ENCODE results near the gene SLC2A5. TPM values are rescaled to one million over a fixed set of nuclear protein-coding genes. Genes with fewer than 3 reads are reported as not detected.

SLC2A5 gene
- total RNA-seq, 1 experiment from 2014 or later = not detected

GRCh38 chr1:9008236-9008635 lies 61.2 kb downstream of the SLC2A5 start:
- H3K36me3 ChIP-seq (ENCODE audit: insufficient read depth, low read length, poor library complexity, severe bottlenecking) = no peaks in the 10 kb centered on the region
- no peak overlapping the region for H3K27ac ChIP-seq (ENCODE audit: low read depth, low read length, poor library complexity, severe bottlenecking)
- no peak for DNase-seq (ENCODE audit: low spot score)
- H3K27me3 ChIP-seq (replicated peaks; ENCODE audit: insufficient read depth, low read depth, low read length, poor library complexity) = no peaks in the 10 kb centered on the region
- CTCF ChIA-PET = interaction anchor here (0.7 kb wide), 1 partner anchor 8 kb away, joined by 4 read pairs; no protein-coding TSS in a partner anchor
- TF ChIP-seq EZH2 (IDR thresholded peaks at IDR 0.05; ENCODE audit: borderline replicate concordance, low read depth, low read length, poor library complexity, severe bottlenecking) (no peak), CTCF (conservative IDR thresholded peaks at IDR 0.05; ENCODE audit: low read depth, low read length) (no peak)
- H3K9me3 ChIP-seq (ENCODE audit: low read depth, low read length, poor library complexity, severe bottlenecking) = no peaks in the 10 kb centered on the region
- intact Hi-C loops (cut with micrococcal nuclease; ENCODE audit: unreplicated experiment) = loop anchor here (5.0 kb wide), 2 partner anchors 91 to 94 kb away; no protein-coding TSS in a partner anchor
- H3K4me3 ChIP-seq (ENCODE audit: low read depth, low read length, poor library complexity, severe bottlenecking) = no peak overlapping the region
- BruUV-seq (replicated peaks) = no TSS peak
- POLR2A ChIA-PET (ENCODE audit: low non-redundant PET) = no interaction called here
- H3K4me1 ChIP-seq (ENCODE audit: insufficient read depth, low read length, poor library complexity, severe bottlenecking) = no peaks in the 10 kb centered on the region

- Histone ChIP-seq H3K36me3 (ENCODE audit: insufficient read depth, low read length, poor library complexity, severe bottlenecking) (no peaks in the 10 kb centered on the region), H3K9me3 (ENCODE audit: low read depth, low read length, poor library complexity, severe bottlenecking) (no peaks in the 10 kb centered on the region), H3K4me3 (ENCODE audit: low read depth, low read length, poor library complexity, severe bottlenecking) (no peak overlapping the region), H3K4me1 (ENCODE audit: insufficient read depth, low read length, poor library complexity, severe bottlenecking) (no peaks in the 10 kb centered on the region), H3K27ac (ENCODE audit: low read depth, low read length, poor library complexity, severe bottlenecking) (no peak overlapping the region), H3K27me3 (replicated peaks; ENCODE audit: insufficient read depth, low read depth, low read length, poor library complexity) (no peaks in the 10 kb centered on the region)
- intact Hi-C loops (cut with micrococcal nuclease; ENCODE audit: unreplicated experiment) = loop anchor here (5.0 kb wide), 2 partner anchors 90 to 95 kb away; no protein-coding TSS in a partner anchor
- ChIA-PET POLR2A (ENCODE audit: low non-redundant PET) (no interaction called here), CTCF (no interaction called here)
- DNase-seq (ENCODE audit: low spot score) = no peak
- TF ChIP-seq CTCF (conservative IDR thresholded peaks at IDR 0.05; ENCODE audit: low read depth, low read length) (no peak), EZH2 (IDR thresholded peaks at IDR 0.05; ENCODE audit: borderline replicate concordance, low read depth, low read length, poor library complexity, severe bottlenecking) (no peak)
- BruUV-seq (replicated peaks) = no TSS peak
Observed at GRCh38 chr1:9006956-9007615, 62.3 kb downstream of the SLC2A5 start.

- Histone ChIP-seq H3K4me3 (ENCODE audit: low read depth, low read length, poor library complexity, severe bottlenecking) (no peak overlapping the region), H3K36me3 (ENCODE audit: insufficient read depth, low read length, poor library complexity, severe bottlenecking) (no peaks in the 10 kb centered on the region), H3K9me3 (ENCODE audit: low read depth, low read length, poor library complexity, severe bottlenecking) (no peaks in the 10 kb centered on the region), H3K27me3 (replicated peaks; ENCODE audit: insufficient read depth, low read depth, low read length, poor library complexity) (no peaks in the 10 kb centered on the region), H3K27ac (ENCODE audit: low read depth, low read length, poor library complexity, severe bottlenecking) (no peak overlapping the region), H3K4me1 (ENCODE audit: insufficient read depth, low read length, poor library complexity, severe bottlenecking) (no peaks in the 10 kb centered on the region)
- no peak for TF ChIP-seq EZH2 (IDR thresholded peaks at IDR 0.05; ENCODE audit: borderline replicate concordance, low read depth, low read length, poor library complexity, severe bottlenecking)
- no peak; the same call in 1 of the 2 replicates for TF ChIP-seq CTCF (conservative IDR thresholded peaks at IDR 0.05; ENCODE audit: low read depth, low read length)
- CTCF ChIA-PET = interaction anchor here (0.6 to 1.6 kb wide), 17 partner anchors 9 to 490 kb away, joined by 3 to 38 read pairs (median 5); no protein-coding TSS in a partner anchor
- intact Hi-C loops (cut with micrococcal nuclease; ENCODE audit: unreplicated experiment) = loop anchor here (5.0 kb wide), 2 partner anchors 88 to 97 kb away; no protein-coding TSS in a partner anchor
- POLR2A ChIA-PET (ENCODE audit: low non-redundant PET) = no interaction called here
- DNase-seq (ENCODE audit: low spot score) = no peak
- BruUV-seq (replicated peaks) = no TSS peak
Observed at GRCh38 chr1:9005395-9005708, 64.1 kb downstream of the SLC2A5 start.

All from A673 (cell line).